A549 (cell line): Measurements from ENCODE around the gene VWA5B1. TPM values are rescaled to one million over a fixed set of nuclear protein-coding genes. Genes with fewer than 3 reads are reported as not detected.

Experiments
- ATAC-seq, 2 experiments: fragments of 200-7000 bp in 1 of 2; fragments of >200 bp in 1 of 2; cut with Nextera tagmentation in 1 of 2; cut with Tn5 transposase in 1 of 2; 3 replicates each; pipeline versions ENCODE4 v1.8.0 to v1.9.1; 2018 to 2020; ENCODE audit warnings: mild to moderate bottlenecking in 1 of 2, moderate library complexity in 1 of 2
- CTCF ChIA-PET: fragments of 300-600 bp; sonication (Branson Sonifier 250); formaldehyde crosslinking; extraction: SDS; loops from one replicate; lab custom pipeline; 2021; ENCODE audit warnings: antibody characterized with exemption, inconsistent platforms; lab: Yijun Ruan, JAX
- POLR2A ChIA-PET: fragments of 350-600 bp; formaldehyde crosslinking; extraction: SDS; loops from one replicate; lab custom pipeline; 2021; ENCODE audit warnings: antibody characterized with exemption, inconsistent platforms; lab: Yijun Ruan, JAX
- DNase-seq, 2 experiments: peaks; one replicate each; pipeline versions ENCODE4 v3.0.0 to v3.0.0-alpha.2; 2011 to 2016; ENCODE audit warnings: low read depth in 1 of 2, low spot score in 1 of 2
- FAIRE-seq: peaks from 2 replicates; lab custom pipeline; 2011; peaks lifted over from hg19 to GRCh38; lab: Jason Lieb, UNC
- H3K27ac ChIP-seq, 2 experiments: fragments of >200 bp; sonication (Bioruptor Twin); formaldehyde crosslinking; 3 replicates each; pipeline ENCODE4 v1.5.1; 2016 to 2017
- H3K4me1 ChIP-seq: fragments of >200 bp; sonication (Bioruptor Twin); formaldehyde crosslinking; 3 replicates; pipeline ENCODE4 v1.6.1; 2016
- H3K4me2 ChIP-seq: fragments of >200 bp; sonication (Bioruptor Twin); formaldehyde crosslinking; 3 replicates; pipeline ENCODE4 v1.6.1; 2016
- H3K4me3 ChIP-seq: fragments of >200 bp; sonication (Bioruptor Twin); formaldehyde crosslinking; 3 replicates; pipeline ENCODE4 v1.5.1; 2016
- H3K9me3 ChIP-seq: fragments of >200 bp; sonication (Bioruptor Twin); formaldehyde crosslinking; 3 replicates; pipeline ENCODE4 v1.6.1; 2016
- KDM5A ChIP-seq: fragments of 200-600 bp; sonication (generic); IDR thresholded peaks from 2 replicates; pipeline ENCODE4 v1.6.1; 2016; ENCODE audit warnings: antibody characterized with exemption, mild to moderate bottlenecking
- SMC3 ChIP-seq: fragments of >200 bp; sonication (Bioruptor Twin); formaldehyde crosslinking; IDR thresholded peaks from 3 replicates; pipeline ENCODE4 v1.6.1; 2018; ENCODE audit warnings: inconsistent platforms
- ZFP36 ChIP-seq: fragments of 450-650 bp; IDR thresholded peaks from 2 replicates; pipeline ENCODE4 v1.6.1; 2014; ENCODE audit warnings: borderline replicate concordance; ENCODE audit not compliant: partially characterized antibody
- ZSCAN20 ChIP-seq: fragments of 250-450 bp; sonication (Bioruptor Pico); IDR thresholded peaks from 2 replicates; pipeline ENCODE4 v1.8.0; 2022; ENCODE audit warnings: mild to moderate bottlenecking, moderate library complexity
- WGBS: methylation state at CpG from one replicate; pipeline ENCODE4 v1.1.6; 2017; ENCODE audit errors: missing lambda C conversion rate; 5-methylcytosine and 5-hydroxymethylcytosine counted together
- polyA plus RNA-seq, 4 experiments: library from polyadenylated mRNA; depleted of rRNA in 3 of 4; stranded (reverse); fragments of >200 nt; fragmentation: RNase III in 1 of 4; extraction: RNeasy Plus Mini Kit Qiagen cat#74134 plus additional on column Dnase treatment in 1 of 4; gene quantifications; 2 replicates in 3 of 4; 3 replicates in 1 of 4; pipeline ENCODE4 v1.2.3, GENCODE V29; 2011 to 2017
- TF ChIP-seq, protein P1 (sequence below): fragments of 250-450 bp; sonication (Bioruptor Pico); IDR thresholded peaks from 2 replicates; pipeline ENCODE4 v1.5.0; 2021; ENCODE audit warnings: mild to moderate bottlenecking, moderate library complexity, borderline replicate concordance
- TF ChIP-seq, protein P2 (sequence below): fragments of 150-350 bp; IDR thresholded peaks from 2 replicates; pipeline ENCODE4 v1.6.1; 2014; ENCODE audit warnings: low read depth, mild to moderate bottlenecking, low read length

The VWA5B1 gene
- polyA plus RNA-seq, 2 of the 4 experiments (the other 2 are of a cell fraction), result not detected

DNA sequence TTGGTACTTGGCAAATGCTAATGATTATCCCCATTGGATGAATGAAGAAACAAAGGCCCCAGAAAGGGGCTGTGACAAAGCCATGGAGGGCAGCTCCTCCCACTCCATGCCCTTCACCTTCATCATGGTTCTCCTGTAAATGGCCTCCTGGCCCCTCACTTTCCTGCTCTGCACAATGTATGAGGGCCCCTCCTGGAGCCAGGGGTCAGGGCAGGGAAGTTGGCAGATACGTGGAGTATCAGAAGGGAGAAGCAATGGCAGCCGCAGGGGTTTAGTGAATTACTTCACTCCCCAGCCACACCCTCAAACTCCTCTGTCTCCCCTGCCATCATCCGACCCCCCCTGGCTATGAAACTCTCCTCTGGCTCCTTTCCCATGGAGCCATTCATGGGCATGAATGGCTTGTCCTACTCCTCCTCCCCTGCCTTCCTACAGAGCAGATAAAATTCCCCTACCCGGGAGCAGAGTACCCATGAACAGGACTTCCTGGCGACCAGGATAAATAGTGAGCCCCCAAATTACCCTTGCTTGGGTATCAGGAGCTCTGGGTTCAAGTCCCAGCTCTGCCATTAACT lies 109.0 kb downstream of the VWA5B1 start:
- POLR2A ChIA-PET, result no interaction called here
- Histone ChIP-seq H3K4me3 (no peak overlapping the region), H3K4me1 (no peaks in the 10 kb centered on the region), H3K9me3 (peaks cover 11% of the 10 kb centered on the region; the same call in 2 of the 3 replicates), H3K4me2 (no peak overlapping the region), H3K27ac (no peak overlapping the region)
- TF ChIP-seq ZSCAN20 (CRISPR knock-in tag), result no peak
- TF ChIP-seq, protein P1, sequence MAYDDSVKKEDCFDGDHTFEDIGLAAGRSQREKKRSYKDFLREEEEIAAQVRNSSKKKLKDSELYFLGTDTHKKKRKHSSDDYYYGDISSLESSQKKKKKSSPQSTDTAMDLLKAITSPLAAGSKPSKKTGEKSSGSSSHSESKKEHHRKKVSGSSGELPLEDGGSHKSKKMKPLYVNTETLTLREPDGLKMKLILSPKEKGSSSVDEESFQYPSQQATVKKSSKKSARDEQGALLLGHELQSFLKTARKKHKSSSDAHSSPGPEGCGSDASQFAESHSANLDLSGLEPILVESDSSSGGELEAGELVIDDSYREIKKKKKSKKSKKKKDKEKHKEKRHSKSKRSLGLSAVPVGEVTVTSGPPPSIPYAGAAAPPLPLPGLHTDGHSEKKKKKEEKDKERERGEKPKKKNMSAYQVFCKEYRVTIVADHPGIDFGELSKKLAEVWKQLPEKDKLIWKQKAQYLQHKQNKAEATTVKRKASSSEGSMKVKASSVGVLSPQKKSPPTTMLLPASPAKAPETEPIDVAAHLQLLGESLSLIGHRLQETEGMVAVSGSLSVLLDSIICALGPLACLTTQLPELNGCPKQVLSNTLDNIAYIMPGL (CRISPR knock-in tag), result no peak
- CTCF ChIA-PET, result interaction anchor here (0.6 to 1.0 kb wide), 3 partner anchors 9 to 186 kb away, joined by 3 read pairs; partner anchors contain the start of gene CAMK2N1
- ATAC-seq (no peak), FAIRE-seq (no peak), DNase-seq (no peak)
- WGBS, result 36% methylated on average over 5 of the region's 5 CpGs

DNA sequence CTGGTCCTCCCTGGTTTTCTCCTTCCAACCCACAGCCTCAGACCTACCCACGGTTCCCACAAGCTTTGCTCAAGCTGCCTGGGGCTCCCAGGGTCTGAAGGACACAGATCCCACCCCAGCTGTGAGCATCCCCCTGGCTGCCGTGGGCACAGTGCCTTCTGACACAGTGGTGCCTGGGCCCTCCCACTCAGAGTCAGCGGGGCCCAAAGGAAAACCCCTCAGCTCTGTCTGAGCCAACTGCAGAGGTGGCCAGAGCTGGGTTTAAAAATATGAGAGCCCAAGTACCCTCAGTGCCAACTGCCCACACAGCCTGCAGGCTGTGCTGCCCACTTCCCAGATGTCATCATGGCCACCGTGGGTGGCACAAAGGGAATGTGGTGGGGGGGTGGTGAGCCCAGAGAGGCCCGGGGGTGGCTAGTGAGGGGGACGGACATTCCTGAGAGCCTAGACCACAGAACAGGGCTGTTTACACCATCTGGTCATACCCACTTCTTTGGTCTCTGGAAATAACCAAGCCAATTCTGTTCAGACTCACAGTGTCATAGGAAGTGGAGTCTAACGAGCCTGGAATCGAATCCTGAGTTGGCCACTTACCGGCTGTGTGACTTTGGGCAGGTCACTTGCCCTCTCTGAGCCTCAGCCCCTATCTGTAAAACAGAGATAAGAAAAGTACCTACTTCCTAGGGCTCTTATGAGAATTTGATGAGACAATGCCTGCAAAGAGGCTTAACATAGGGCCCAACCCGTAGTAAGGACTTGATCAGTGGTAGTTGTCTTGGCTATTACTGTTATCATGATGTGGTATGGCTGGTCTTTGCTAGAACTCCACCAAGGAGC lies 109.9 kb downstream of the VWA5B1 start:
- DNase-seq, result no peak
- POLR2A ChIA-PET, result no interaction called here
- Histone ChIP-seq H3K27ac (no peak overlapping the region), H3K4me3 (no peak overlapping the region), H3K4me1 (no peaks in the 10 kb centered on the region), H3K4me2 (no peak overlapping the region), H3K9me3 (peaks cover 4% of the 10 kb centered on the region; the same call in 1 of the 3 replicates)
- no peak for FAIRE-seq
- ATAC-seq, result no peak
- CTCF ChIA-PET, result interaction anchor here (0.6 to 1.0 kb wide), 3 partner anchors 10 to 187 kb away, joined by 3 read pairs; partner anchors contain the start of gene CAMK2N1
- 0% methylated on average over 3 of the region's 10 CpGs for WGBS
- TF ChIP-seq KDM5A (no peak), ZFP36 (peak; percentile 36)

DNA sequence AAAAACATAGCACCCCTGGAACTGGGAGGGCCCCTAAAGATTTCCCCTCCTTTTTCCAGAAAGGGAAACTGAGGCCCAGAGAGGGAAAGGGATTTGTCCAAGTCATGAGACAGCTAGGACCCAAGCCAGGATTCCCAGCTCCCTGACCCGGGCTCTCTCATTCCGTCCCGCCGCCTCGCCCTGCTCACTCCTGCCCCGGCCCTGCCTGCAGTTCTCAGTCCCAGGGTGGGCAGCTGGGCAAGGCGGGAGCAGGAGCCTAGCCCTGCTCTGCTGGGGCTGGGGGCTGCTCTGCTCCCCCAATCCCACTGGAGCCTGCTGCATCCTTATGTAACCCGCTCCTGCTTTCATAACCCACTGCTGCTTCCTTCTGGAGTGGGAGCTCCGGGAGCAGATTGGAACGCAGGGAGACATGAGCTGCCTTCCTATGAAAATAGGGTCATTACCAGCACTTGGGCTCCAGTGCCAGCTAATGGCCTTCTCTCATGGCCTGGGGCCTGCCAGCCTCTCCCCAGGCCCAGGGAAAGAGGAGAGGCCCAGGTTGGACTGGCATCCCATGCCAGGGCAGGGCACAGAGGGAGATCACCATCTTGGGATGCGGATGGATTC lies 110.8 kb downstream of the VWA5B1 start:
- FAIRE-seq (no peak), DNase-seq (no peak), ATAC-seq (no peak)
- WGBS, result 72% methylated on average over 6 of the region's 11 CpGs
- POLR2A ChIA-PET, result no interaction called here
- H3K4me1 ChIP-seq, result no peaks in the 10 kb centered on the region
- no peak overlapping the region for H3K4me3 ChIP-seq
- H3K27ac ChIP-seq, result no peak overlapping the region
- TF ChIP-seq KDM5A, result no peak
- TF ChIP-seq, protein P2, sequence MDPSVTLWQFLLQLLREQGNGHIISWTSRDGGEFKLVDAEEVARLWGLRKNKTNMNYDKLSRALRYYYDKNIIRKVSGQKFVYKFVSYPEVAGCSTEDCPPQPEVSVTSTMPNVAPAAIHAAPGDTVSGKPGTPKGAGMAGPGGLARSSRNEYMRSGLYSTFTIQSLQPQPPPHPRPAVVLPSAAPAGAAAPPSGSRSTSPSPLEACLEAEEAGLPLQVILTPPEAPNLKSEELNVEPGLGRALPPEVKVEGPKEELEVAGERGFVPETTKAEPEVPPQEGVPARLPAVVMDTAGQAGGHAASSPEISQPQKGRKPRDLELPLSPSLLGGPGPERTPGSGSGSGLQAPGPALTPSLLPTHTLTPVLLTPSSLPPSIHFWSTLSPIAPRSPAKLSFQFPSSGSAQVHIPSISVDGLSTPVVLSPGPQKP, result no peak
- CTCF ChIA-PET, result interaction anchor here (0.7 to 2.0 kb wide), 3 partner anchors 29 to 92 kb away, joined by 3 to 7 read pairs (median 3); no protein-coding TSS in a partner anchor
- H3K4me2 ChIP-seq, result no peak overlapping the region
- H3K9me3 ChIP-seq, result no peaks in the 10 kb centered on the region

DNA sequence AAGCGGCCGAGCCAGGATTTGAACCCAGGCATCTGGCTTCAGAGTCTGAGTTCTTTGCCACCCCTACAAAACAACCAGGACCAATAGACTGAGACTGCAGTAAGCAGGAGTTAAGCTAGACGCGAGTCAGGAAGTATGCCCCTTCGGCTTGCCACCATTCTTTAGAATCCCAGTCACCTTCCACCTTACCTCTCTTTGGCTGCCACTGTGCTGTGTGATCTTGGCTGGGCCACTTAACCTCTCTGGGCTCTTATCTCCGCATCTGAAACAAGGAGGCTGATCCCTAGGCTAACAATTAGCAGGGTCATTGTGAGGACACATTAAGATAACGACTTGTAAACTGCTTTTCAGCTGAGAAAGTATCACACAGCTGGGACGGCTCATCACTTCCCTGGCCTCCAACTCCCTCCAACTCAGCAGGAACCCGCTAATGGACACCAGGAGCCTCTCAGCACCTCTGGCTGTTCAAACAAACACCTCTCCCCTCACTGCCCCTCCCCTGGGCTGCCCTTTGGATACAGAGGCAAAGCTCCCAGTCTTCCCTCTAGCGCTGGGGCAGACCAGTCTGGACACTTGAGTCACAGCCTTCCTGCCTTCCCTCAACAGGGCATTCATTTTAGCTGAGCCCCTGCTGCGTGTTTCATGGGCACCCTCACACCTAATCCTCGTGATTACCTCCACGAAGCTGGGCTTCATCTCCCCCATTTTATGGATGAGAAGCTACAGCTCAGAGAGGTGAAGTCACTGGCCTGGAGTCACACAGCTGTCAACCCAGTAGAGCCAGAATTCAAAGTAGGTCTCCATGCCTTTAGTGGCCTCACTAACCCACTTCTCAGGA lies 112.1 kb downstream of the VWA5B1 start:
- FAIRE-seq, result no peak
- WGBS, result 45% methylated on average over 12 of the region's 13 CpGs
- ChIA-PET CTCF (interaction anchor here (0.9 to 2.0 kb wide), 6 partner anchors 27 to 190 kb away, joined by 3 to 7 read pairs (median 4); no protein-coding TSS in a partner anchor), POLR2A (no interaction called here)
- H3K27ac ChIP-seq, result no peak overlapping the region
- H3K4me3 ChIP-seq, result no peak overlapping the region
- no peaks in the 10 kb centered on the region for H3K4me1 ChIP-seq
- TF ChIP-seq ZFP36 (peak; percentile 71), SMC3 (no peak)
- ATAC-seq, result no peak
- H3K9me3 ChIP-seq, result no peaks in the 10 kb centered on the region
- no peak overlapping the region for H3K4me2 ChIP-seq
- no peak for DNase-seq
